ENCODE measurements around the gene BOD1.
"Not testable (repeated sequence)": the region's sequence is repeated elsewhere in the genome, so short reads cannot be mapped to it uniquely, and the experiment has no call there.

BOD1 gene

DNA sequence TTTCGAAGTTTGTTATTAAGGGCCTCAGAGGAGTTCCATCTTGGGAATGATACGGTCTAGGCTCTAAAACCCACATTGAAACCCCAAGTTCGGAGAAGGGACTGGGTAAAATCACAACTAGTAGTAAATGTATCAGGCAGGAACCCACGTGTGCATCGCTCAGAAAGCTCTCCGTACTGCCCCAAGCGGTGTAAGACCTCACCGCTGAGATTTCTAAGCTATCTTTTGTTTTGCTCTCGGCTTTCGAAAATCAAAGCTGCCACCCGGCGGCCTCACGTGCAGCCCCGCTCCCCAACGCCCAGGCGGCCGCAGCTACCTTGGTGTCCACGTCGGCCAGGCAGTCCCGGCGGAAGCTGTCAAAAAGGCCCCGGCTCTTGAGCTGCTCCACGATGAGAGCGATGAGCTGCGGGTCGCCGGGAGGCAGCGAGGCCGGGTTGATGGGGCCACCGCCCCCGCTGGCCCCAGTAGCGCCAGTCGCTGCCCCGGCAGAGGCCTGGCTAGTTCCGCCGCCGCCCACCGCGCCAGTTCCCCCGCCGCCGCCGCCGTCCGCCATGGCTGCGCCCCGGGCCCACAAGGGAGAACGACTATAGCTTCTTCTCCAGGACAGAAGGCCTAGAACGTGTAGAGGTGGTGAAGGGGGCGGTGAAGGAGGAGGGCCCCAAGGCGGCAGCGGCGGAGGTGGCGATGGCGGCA, 420 bp downstream of the BOD1 start:
- DNase-seq (ENCODE audit: low read depth) = peak; percentile 50

DNA sequence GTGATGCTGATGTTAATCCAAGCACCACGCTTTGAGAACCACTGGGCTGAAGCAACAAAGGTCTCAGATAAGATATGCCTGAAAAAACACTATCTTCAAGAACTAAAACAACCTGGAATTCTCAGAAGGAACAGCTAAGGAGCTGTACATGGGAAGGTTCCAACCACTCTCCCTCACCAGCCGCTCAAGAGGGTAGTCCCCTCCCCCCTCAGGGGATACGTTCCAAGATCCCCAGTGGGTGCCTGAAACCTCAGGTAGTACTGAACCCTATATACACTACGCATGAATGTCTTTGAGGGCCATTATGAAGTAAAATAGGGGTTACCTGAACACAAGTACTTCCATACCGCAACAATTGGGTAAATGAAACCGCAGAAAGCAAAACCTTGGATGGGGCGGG, 1.9 kb downstream of the BOD1 start:
- no peak for DNase-seq (ENCODE audit: low read depth)

DNA sequence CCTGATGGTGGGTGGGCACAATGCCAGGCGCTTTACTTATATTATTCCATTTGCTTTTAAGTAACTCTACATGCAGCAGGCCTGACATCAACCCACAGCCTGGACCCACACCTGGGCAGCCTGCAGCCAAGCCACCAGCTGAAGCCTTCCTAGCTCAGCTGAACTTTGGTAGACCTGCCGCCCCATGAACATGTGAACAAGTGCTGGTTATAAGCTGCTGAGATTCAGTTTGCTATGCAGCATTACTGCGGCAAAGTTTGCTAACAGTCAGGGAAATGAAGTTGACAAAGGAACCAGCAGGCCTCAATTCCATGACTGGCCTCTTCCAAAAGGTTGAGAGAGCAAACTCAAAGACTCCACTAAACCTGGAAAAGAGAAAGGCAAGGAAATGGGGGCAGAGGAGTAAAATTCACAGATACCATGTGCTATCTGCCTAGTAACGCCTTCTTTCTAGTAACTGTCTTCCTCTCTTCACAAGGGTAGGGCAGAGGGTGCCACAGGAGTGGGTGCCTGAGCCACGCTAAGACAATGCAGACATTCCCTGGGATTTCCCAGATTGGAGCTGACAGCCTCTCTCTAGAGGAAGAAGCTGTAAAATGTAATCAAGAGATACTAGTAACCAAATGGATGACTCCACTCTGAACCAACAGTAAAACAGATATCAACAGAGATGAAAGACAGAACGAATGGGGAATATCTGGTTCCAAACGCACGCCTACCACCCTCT, 2.9 kb downstream of the BOD1 start:
- no peak for DNase-seq (ENCODE audit: low read depth)

DNA sequence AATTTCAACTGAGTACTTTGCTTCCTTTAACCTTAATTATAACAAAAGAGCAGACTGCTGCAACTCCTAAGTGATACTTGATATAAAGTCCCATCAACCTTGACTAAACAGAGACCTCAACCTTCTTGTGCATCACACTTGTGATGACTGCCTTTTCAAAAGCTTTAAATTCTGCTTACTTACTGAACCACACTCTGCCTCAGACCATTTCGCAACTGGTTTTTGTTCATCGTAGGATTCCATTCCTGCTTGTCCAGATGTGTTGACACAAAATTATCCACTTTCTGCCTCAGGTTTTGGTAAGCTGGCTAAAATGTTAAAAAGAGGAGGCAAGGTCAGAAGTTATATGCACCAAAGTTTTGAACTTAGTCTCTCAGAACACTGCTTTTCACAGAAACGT, 3.5 kb downstream of the BOD1 start:
- DNase-seq (ENCODE audit: low read depth) = peak; percentile 11

DNA sequence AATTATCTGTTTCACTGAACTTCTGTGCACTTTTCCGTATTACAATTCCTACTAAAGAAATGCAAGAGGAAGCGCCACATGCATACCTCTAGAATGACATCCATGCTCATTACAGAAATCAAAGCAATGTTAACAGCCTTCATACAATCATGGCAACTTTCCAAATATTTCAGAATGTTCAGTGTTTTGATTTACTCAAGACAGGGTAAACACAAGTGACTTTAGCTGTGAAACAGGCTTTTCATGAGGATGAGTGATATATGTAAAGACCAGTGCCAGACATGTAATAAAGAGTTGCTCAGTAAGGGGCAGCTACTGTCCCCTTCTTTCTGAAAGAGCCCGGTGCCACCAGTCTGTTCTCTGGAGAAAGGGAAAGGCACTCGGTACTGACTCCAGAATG, 4.7 kb downstream of the BOD1 start:
- DNase-seq (ENCODE audit: low read depth) = no peak

DNA sequence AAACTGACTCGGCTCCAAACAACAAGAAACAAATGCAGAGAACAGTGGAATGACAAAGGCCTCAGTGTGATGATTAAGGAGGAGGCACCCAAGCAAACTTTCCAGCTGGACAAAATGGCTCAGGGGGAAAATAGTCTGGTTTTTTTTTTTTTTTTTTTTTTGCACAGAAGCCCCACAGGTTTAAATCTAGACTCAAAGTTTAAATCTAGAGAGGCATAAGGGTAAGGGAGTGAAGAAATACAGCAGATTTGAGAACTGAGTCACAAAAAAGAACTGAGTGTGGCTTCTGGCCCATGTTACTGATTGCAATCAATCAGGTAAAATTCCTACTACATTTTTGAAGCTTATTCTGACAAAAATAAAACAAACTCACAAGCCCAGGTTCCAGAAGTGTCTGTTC, 12.3 kb downstream of the BOD1 start:
- DNase-seq (ENCODE audit: low read depth) = no peak

DNA sequence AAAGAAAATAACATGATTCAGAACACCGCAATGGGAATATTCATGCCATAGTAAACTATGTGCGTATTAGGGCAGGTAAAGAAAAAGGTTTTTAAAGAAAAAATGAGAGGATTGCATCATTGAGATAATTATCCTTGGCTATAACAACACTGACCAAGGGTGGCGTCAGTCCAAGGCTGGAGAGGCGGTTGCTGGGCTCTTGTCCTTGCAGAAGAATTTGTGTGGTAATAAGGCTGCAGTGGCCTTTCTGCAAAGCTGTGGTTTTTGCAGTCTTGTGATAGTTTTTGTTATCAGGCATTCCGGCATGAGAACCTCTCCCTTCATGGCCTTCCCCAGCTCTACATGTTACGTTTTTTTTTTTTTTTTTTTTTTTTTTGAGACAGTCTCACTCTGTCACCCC, 14.0 kb downstream of the BOD1 start:
- DNase-seq (ENCODE audit: low read depth) = no peak

DNA sequence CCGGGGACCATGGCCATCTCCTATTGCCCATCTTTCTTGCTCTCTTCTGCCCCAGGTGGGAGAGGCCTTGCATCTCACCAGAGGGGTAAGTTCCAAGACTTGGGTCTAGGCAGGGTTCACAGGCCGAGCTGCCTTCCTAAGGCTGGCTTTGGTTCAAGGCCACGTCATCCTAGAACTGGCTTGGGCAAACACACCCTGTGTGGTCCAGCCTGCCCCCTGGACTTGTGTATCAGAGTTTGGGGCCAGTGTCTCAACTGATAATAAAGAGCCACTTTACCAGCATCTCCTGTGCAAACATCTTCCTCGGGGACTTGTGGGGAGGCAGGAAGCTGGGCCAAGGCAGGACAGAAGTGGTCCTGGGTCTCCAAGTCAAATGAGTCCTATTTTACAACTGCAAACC, 17.8 kb downstream of the BOD1 start:
- no peak for DNase-seq (ENCODE audit: low read depth)

DNA sequence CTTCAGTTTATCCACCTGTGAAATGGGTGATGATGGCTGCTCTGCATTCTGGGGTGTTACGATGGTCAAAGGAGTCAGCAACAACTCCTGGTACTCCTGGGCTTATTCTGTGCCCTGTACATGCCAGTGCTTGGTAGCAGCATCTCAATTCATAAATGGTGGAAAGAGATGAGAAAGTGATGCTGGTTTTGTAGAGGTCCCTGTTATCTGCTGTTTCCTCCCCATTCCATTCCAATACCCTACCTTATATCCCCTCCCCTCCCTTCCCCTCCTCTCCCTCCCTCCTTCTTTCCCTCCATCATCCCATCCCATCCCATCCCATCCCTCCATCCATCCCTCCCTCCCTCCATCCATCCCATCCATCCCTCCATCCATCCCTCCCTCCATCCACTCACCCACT, 19.1 kb downstream of the BOD1 start:
- no peak for DNase-seq (ENCODE audit: low read depth)

DNA sequence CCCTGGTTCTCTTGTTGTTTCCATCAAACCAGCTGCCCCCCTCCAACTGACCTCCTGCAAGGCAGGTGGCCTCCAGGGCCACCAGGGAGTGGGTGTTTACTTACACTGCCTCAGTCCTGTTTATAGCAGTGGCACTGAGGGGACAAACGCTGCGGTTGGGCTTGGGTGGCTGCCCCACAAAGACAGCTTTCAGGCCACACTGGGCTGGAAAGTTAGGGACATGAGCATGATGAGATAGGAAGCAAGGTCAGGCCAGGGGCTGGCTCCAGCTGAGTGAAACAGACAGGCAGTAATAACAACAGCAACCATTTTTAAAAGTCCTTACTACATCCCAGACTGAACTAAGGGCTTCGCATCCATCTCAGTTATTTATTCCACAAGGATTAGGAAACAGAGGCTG, 20.6 kb downstream of the BOD1 start:
- DNase-seq (ENCODE audit: low read depth) = no peak

DNA sequence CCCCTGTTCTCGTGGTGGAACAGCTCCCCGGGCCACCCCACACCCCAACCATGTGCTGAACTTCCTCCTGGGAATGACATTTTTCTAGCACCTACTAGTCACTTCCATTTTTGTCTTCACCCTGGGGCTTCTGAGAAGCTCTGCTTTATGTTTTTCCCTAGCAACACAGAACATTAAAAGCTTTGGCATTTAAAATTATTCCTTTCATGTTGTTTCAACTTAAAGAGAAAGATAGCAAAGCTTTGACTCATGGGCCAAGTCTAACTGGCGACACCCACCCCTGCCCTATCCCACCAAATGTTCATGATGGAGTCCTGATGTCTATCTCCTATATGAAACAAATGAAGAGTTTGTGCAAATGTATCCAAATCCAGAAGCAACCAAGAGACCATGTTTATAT, 22.4 kb downstream of the BOD1 start:
- DNase-seq (ENCODE audit: low read depth) = no peak

DNA sequence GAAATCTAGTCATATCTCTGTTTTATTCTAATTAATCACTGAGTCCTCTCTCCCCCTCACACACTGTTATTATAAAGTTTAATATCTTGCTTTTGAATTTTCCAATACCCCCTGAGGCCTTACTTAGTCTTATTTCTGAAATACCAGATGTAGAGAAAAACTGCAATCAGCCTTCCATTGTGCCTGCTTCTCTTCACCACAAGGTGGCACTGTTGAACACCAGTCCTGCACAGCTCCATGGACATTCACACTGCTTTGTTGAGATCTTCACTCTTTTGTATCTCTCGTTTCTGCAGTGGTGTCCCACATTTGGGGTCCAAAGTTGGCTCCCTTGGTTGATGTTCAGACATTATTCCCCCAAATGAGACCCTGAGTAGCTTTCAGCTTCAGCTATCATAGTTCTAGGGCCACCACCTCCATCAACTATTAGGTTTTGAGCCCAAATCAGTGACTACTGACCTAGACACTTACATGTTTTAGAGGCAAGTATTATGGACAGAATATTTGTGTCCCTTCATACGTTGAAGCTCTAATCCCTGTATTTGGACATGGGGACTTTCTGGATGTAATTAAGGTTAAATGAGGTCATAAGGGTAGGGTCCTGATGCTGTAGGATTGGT, 24.3 kb downstream of the BOD1 start:
- no peak for DNase-seq (ENCODE audit: low read depth)

DNA sequence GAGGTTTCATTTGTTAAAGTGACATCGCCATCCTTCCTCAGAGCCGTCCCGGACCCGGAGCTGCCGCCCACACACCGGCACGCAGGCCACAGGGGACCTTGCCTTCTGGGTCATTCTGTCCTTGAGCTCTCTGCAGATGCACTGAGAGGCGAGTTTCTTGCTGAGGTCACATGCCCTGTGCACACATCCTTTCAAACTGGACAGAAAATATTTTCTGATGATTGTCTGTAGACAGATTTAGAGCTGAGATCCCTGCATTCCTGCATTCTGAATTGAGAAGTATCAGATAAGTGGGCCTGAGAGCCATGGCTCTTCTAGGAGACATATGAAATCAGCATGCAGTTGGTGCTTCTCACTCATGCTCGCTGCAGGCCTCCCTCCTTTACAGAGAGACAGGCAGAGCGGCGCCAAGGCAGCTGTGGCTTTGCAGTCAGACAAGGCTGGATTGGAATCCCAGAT, 25.4 kb downstream of the BOD1 start:
- DNase-seq (ENCODE audit: low read depth) = no peak

DNA sequence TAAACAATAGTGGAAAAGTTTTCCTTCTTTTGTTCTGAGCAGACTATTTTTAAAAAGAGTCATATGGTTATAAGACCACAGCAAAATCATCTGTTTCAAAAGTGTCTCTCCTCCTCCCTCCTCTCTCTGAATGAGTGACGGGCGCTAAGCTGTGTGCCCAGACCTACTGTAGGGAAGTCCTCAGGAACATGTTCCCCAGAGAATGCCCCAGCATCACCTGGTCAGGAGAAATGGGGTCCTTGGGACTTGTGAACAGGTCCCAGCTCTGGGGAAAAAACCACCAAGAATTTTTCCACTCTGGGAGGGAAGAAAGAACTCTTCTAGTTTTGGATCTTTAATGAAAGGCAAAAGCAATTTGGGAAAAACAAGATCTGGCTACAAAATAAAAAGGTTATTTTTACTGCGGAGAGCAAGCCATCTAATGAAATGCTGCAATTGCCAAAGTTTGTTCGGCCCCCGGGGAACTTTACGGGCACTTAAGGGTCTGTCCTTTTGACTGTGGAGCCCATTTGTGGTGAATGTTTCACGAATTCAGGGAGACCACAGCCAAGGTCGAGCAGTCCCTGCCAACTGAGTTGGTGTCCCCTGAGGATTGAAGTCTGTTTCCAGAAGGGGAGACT, 25.9 kb downstream of the BOD1 start:
- no peak for DNase-seq (ENCODE audit: low read depth)

DNA sequence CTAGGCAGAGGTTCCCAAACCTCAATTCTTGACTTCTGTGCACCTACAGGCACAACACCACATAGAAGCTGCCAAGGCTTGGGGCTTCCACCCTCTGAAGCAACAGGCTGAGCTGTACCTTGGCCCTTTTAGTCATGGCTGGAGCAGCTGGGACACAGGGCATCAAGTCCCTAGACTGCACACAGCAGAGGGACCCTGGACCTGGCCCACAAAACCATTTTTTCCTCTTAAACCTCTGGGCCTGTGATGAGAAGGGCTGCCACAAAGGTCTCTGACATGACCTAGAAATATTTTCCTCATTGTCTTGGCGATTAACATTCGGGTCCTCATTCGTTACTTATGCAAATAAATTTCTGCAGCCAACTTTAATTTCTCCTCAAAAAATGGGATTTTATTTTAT, 30.3 kb downstream of the BOD1 start:
- not testable (repeated sequence) for DNase-seq (ENCODE audit: low read depth)

DNA sequence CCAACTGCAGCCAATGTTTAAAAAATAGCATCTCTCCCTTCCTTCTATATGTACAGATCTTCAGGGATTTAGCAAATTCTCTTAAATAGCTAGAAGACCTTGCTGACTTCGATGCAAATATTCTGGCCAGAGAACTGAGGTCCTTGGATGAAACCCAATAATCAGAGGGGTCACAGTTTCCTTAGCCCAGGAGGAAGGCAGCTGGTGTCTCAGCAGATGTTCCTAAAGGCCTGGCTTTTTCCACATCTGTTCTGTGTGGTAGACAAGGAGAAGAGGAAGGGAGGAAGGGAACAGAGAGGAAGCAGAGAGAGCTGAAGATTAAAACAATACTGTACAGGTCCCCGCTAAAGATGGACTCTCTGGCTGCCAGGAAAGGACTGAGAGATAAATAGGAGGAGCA, 33.1 kb downstream of the BOD1 start:
- no peak for DNase-seq (ENCODE audit: low read depth)

DNA sequence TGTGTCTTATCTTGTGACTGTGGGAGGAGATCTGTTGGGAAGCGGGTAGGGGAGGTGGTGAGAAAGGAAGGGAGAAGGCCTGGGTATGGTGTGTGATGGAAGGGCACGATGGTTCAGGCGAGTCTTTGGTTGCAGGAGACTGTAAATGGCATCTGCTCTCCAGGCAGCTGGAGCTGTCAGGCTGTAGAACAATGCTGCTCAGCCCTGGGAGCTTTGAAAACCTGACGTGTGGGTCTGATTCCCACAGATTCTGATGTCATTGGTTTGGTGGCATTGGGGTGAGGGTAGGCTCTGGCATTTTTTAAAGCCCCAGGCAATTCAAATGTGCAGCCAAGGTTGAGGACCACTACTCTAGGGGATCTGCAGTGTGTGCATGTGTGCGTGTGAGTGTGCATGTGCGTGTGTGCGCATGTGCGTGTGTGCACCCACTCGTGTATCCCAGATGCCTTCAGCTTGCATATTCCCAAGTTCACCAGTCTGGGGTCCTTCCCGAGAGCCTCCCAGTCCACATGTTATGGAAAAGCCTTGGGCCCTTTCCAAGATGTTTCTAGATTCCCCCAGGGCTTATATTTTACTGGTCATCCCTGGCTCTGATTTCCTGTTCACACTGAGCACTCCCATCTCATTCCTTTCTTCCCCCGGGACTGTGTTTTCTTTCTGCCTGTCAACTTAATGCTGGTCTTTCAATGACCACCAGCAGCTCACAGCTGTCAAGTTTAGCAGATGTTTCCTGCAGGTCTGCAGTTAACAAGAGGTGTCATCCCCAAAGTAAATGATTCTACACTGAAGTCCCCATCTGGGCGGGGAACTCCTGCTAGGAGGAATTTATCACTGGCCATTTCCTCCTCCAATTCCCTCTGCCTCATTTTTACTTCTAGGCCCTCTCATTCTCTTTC, 34.0 kb downstream of the BOD1 start:
- DNase-seq (ENCODE audit: low read depth) = no peak

DNA sequence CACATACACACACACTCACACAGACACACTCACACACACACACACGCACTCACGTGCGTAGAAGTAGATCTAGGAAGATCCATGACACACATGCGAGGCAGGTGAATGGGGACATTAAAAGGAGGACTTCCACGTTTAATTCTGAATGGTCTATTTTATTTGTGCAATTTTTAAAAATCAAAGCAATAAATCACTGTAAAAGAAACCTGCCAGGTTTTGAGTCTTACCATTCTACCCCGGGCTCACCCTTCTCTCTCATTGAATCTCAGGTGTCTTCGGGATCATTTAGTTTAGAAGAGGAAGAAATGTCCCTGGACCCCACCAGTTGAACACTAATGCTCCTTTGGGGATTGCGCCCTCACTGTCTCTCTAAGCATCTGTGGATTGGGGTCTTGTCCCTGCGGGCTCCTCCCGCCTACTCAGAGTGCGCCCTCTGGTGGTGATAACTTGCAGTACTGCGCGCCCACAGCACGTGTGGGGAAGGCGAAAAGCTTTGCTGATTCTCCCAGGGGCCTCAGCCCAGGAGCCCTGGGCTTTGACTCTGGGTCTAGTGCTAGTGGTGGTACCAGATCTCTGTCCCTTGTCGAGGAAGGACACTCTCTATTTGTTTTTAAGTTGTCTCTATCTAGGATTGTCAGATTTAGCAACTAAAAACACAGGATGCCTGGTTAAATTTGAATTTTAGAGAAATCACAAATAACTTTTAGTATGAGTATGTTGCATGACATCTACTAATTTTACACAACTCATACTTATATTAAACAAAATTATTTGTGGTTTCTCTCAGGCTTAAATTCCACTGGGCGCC, 34.8 kb downstream of the BOD1 start:
- DNase-seq (ENCODE audit: low read depth) = no peak

DNA sequence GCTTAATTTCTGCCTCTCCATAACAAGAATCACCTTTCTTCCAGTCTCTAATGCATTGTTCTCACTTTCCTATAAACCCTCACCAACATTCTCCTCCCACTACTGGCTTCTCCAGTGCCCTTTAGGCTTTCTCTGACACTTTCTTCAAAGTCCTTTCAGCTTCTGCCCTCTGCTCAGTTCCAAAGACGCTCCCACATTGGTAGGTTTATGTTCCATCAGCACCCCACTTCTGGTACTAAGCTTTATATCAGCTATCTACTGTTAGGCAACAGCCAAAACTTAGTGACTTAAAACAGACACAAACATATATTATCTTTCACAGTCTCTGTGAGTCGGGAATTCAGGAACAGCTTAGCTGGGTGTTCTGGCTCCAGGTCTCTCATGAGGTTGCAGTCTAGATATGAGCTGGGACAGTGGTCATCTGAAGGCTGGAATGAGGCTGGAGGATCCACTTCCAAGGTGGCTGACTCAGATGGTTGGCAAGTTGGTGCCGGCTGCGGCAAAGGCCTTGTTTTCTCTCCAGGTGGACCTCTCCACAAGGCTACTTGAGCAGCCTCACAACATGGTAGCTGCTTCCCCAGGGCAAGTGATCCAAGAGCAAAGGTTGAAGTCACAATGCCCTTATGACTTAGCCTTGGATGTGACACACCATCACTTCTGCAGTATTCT, 37.4 kb downstream of the BOD1 start:
- no peak for DNase-seq (ENCODE audit: low read depth)

DNA sequence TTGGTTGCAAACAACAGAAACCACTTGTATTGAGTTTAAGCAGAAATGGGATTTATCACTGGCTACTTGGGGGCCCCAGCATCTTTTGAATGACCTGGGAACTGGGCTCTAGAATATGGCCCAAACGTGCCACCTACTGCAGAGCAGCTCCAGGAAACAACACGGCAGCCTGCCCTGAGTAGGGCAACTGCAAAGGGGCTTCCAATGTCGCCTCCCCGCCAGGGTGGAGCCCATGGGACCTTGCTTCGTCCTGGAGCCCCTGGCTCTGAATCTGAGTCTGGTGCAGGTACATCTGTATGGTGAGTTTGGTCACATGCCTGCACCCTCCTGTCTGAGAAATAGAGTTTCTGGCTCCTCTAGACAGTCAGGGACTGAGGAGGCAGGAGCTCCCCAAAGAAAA, 38.6 kb downstream of the BOD1 start:
- DNase-seq (ENCODE audit: low read depth) = no peak

DNA sequence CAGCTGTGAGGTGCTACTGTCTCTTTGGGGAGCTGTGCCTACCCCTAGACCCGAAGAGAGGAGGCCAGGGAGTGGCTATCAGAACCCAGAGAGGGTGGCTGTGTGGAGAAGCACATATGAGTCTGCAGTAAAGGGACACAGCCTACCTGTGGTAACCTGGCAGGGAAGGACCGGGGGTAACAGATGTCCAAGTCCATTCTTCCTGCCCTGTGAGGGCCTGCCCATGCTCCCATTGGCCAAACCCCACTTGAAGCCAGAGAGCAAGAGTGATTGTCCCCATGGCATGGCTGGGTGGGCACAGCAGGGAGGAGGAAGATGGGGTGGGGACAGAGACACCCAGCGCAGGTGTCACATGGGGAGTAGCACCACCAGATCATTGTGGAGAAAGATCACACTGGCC, 39.3 kb downstream of the BOD1 start:
- DNase-seq (ENCODE audit: low read depth) = no peak
